A673 (cell line): ENCODE measurements around the gene VDR. TPM values are rescaled to one million over a fixed set of nuclear protein-coding genes. Genes with fewer than 3 reads are reported as not detected.

Experiments
- BruUV-seq: library from RNA; stranded (reverse); fragments of 400-500 nt; replicated peaks from 2 replicates; lab custom pipeline; 2021; lab: Mats Ljungman, UMichigan
- CTCF ChIA-PET: fragments of 300-600 bp; sonication (Branson Sonifier 250); formaldehyde crosslinking; loops from one replicate; lab custom pipeline; 2022; ENCODE audit warnings: antibody characterized with exemption; lab: Charles Lee
- POLR2A ChIA-PET: fragments of 300-600 bp; sonication (Branson Sonifier 250); formaldehyde crosslinking; loops from one replicate; lab custom pipeline; 2022; ENCODE audit warnings: antibody characterized with exemption; ENCODE audit not compliant: low non-redundant PET; lab: Charles Lee
- DNase-seq: peaks from one replicate; pipeline ENCODE4 v3.0.0-alpha.2; 2015; ENCODE audit warnings: low spot score
- H3K27ac ChIP-seq: fragments of 200-600 bp; sonication (generic); 2 replicates; pipeline ENCODE4 v1.5.1; 2016; ENCODE audit warnings: mixed run types, low read depth, mild to moderate bottlenecking, mixed read lengths, antibody characterized with exemption, low read length; ENCODE audit not compliant: poor library complexity, severe bottlenecking
- H3K27me3 ChIP-seq: fragments of 200-600 bp; sonication (generic); replicated peaks from 2 replicates; pipeline ENCODE4 v1.6.1; 2017; ENCODE audit warnings: mixed run types, low read depth, mild to moderate bottlenecking, mixed read lengths, antibody characterized with exemption, low read length; ENCODE audit not compliant: insufficient read depth, poor library complexity
- H3K36me3 ChIP-seq: fragments of 200-600 bp; sonication (generic); 2 replicates; pipeline ENCODE4 v1.6.1; 2016; ENCODE audit warnings: mixed run types, mild to moderate bottlenecking, mixed read lengths, antibody characterized with exemption, low read length; ENCODE audit not compliant: insufficient read depth, poor library complexity, severe bottlenecking
- H3K4me1 ChIP-seq: fragments of 200-600 bp; sonication (generic); 2 replicates; pipeline ENCODE4 v1.6.1; 2017; ENCODE audit warnings: mixed run types, mild to moderate bottlenecking, mixed read lengths, antibody characterized with exemption, low read length; ENCODE audit not compliant: insufficient read depth, poor library complexity, severe bottlenecking
- H3K4me3 ChIP-seq: fragments of 200-600 bp; sonication (generic); 2 replicates; pipeline ENCODE4 v1.5.1; 2016; ENCODE audit warnings: low read depth, mixed run types, mild to moderate bottlenecking, mixed read lengths, low read length; ENCODE audit not compliant: poor library complexity, severe bottlenecking
- H3K9me3 ChIP-seq: fragments of 200-600 bp; sonication (generic); 2 replicates; pipeline ENCODE4 v1.6.1; 2016; ENCODE audit warnings: mixed run types, low read depth, mild to moderate bottlenecking, mixed read lengths, antibody characterized with exemption, low read length; ENCODE audit not compliant: poor library complexity, severe bottlenecking
- EZH2 ChIP-seq: fragments of 200-600 bp; sonication (generic); IDR thresholded peaks from 2 replicates; pipeline ENCODE4 v1.6.1; 2017; ENCODE audit warnings: borderline replicate concordance, low read depth, mild to moderate bottlenecking, mixed read lengths, antibody characterized with exemption, low read length; ENCODE audit not compliant: poor library complexity, severe bottlenecking
- intact Hi-C: fragments of 100-400 bp; cut with micrococcal nuclease; formaldehyde crosslinking; loops from one replicate; pipeline ENCODE4 v1.10.0; 2022; ENCODE audit not compliant: unreplicated experiment
- total RNA-seq: library from RNA; stranded (reverse); gene quantifications from 2 replicates; pipeline ENCODE4 v1.2.3, GENCODE V29; 2021
- TF ChIP-seq, protein P1 (sequence below): fragments of 300-800, 200-600 bp; sonication (generic); conservative IDR thresholded peaks from 2 replicates; pipeline ENCODE4 v1.5.1; 2017; ENCODE audit warnings: low read depth, mild to moderate bottlenecking, antibody characterized with exemption, low read length, moderate library complexity, mixed read lengths

Gene VDR
- total RNA-seq, 1 experiment from 2014 or later, result 0.43 TPM

DNA sequence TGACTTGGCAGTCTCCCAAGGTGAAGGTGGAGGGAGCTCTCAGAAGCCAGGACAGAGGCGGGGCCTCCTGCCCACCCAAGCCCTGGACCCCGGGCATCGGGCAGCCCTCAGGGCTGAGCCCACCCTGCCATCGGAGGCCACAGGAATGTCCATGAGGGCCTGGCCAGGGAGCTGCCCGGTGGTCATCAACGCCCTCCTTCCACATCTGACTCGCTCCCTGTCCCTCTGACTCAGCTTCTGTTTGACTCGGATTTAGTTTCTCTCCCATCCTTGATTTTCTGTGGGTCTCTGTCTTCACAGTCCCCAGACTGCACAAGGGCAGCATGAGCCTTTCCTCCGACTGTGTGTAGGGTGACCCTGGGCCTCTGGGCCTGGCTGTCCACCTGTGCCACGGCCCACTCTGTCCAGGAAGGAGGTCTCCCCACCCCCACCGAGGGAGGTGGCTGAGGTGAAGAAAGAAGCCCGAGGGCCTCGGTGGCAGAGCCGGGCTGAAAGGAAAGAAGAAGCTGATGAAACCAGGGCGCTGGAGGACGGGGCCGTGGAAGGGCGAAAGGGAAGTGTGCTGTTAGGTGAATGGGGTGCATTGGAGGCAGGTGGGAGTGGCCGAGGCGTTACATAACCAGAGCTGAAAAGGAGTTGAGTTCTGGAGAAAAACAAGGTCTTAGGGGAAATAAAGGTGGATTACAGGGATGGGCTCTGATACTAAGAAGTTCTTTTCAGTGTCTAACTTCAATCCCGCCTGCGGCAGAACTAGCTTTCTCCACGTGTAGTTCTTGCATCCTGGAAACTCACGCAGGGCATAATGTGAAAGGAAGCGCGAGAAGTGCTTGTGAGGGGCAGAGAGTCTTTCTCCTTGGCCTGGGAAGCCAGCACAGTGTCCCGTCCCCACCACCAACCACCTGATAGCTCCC lies 41.9 kb upstream of the VDR start:
- Histone ChIP-seq H3K27me3 (no peaks in the 10 kb centered on the region), H3K4me3 (no peak overlapping the region), H3K9me3 (no peaks in the 10 kb centered on the region), H3K36me3 (no peaks in the 10 kb centered on the region), H3K4me1 (no peaks in the 10 kb centered on the region), H3K27ac (no peak overlapping the region)
- no peak for DNase-seq
- ChIA-PET CTCF (interaction anchor here (0.5 kb wide), 1 partner anchor 81 kb away, joined by 3 read pairs; no protein-coding TSS in a partner anchor), POLR2A (interaction anchor here (0.5 to 0.6 kb wide), 2 partner anchors 217 to 685 kb away, joined by 3 to 6 read pairs; no protein-coding TSS in a partner anchor)
- BruUV-seq, result no TSS peak
- TF ChIP-seq EZH2, result no peak
- TF ChIP-seq, protein P1, sequence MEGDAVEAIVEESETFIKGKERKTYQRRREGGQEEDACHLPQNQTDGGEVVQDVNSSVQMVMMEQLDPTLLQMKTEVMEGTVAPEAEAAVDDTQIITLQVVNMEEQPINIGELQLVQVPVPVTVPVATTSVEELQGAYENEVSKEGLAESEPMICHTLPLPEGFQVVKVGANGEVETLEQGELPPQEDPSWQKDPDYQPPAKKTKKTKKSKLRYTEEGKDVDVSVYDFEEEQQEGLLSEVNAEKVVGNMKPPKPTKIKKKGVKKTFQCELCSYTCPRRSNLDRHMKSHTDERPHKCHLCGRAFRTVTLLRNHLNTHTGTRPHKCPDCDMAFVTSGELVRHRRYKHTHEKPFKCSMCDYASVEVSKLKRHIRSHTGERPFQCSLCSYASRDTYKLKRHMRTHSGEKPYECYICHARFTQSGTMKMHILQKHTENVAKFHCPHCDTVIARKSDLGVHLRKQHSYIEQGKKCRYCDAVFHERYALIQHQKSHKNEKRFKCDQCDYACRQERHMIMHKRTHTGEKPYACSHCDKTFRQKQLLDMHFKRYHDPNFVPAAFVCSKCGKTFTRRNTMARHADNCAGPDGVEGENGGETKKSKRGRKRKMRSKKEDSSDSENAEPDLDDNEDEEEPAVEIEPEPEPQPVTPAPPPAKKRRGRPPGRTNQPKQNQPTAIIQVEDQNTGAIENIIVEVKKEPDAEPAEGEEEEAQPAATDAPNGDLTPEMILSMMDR, result no peak
- intact Hi-C loops, result no loop called here

- intact Hi-C loops, result no loop called here
- Histone ChIP-seq H3K9me3 (no peaks in the 10 kb centered on the region), H3K4me1 (no peaks in the 10 kb centered on the region), H3K36me3 (no peaks in the 10 kb centered on the region), H3K27ac (no peak overlapping the region), H3K27me3 (no peaks in the 10 kb centered on the region), H3K4me3 (no peak overlapping the region)
- BruUV-seq, result no TSS peak
- ChIA-PET POLR2A (no interaction called here), CTCF (no interaction called here)
- TF ChIP-seq EZH2, result no peak
- TF ChIP-seq, protein P1, result no peak
- DNase-seq, result no peak
Measured at GRCh38 chr12:47945341-47945728, 40.5 kb upstream of the VDR start.

DNA sequence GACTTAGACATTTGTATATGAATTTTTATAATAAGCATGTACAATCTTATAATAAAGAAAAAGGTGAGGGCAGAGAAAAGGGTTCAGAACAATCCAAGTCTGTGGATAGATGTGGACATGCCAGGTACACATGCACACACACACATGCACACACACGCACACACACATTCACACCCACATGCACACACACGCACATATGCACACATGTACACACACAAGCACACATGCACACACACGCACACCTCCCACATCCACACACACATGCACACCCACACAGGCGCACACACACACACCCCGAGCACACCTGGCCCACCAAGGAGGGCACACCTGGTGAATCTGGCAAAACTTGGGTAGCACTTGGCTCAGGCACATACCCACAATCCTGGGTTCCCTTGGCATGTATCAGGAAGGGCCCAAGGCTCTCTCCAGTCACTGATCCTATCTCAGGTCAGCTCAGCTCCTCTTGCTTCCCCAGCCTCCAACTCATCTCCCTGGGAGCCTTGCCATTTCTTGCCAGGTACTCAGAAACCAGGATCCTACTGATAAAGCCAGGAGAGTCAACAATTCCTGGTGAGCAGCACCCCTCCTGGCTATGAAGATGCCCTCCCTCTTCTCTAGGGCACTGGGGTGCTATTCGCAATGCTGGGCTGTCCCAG lies 40.0 kb upstream of the VDR start:
- BruUV-seq, result no TSS peak
- Histone ChIP-seq H3K4me3 (no peak overlapping the region), H3K27me3 (no peaks in the 10 kb centered on the region), H3K27ac (no peak overlapping the region), H3K9me3 (no peaks in the 10 kb centered on the region), H3K36me3 (no peaks in the 10 kb centered on the region), H3K4me1 (no peaks in the 10 kb centered on the region)
- intact Hi-C loops, result no loop called here
- ChIA-PET CTCF (no interaction called here), POLR2A (no interaction called here)
- TF ChIP-seq, protein P1, result no peak
- no peak for TF ChIP-seq EZH2
- no peak for DNase-seq
